Common myeloid progenitor, CD34-positive (primary cell): ENCODE measurements around the gene ARHGAP22.
A peak's percentile ranks its signal among the peaks of the same experiment; 100 is the strongest.

Source experiments
- CTCF ChIA-PET: fragments of 350-600 bp; sonication (Branson Sonifier 250); formaldehyde crosslinking; loops from one replicate; lab custom pipeline; 2021; ENCODE audit warnings: antibody characterized with exemption; lab: Charles Lee
- POLR2A ChIA-PET: fragments of 350-600 bp; sonication (Branson Sonifier 250); formaldehyde crosslinking; loops from one replicate; lab custom pipeline; 2021; ENCODE audit warnings: antibody characterized with exemption; lab: Charles Lee
- DNase-seq, 3 donors: peaks; one replicate each; pipeline versions ENCODE4 v3.0.0 to v3.0.0-alpha.2; 2013
- H3K27ac ChIP-seq, 2 experiments: 1 replicate in 1 of 2; 2 replicates in 1 of 2; pipeline ENCODE4 v1.7.0; 2013; ENCODE audit warnings: inconsistent platforms in 2 of 2, low read length in 2 of 2, mild to moderate bottlenecking in 2 of 2, low read depth in 1 of 2, moderate library complexity in 1 of 2; ENCODE audit not compliant: severe bottlenecking in 2 of 2, insufficient read depth in 1 of 2, poor library complexity in 1 of 2
- H3K27me3 ChIP-seq, 5 experiments: replicated peaks in 2 of 5; 1 replicate in 3 of 5; 2 replicates in 2 of 5; pipeline versions ENCODE4 v1.6.1 to v1.7.0; 2013; ENCODE audit warnings: low read length in 4 of 5, mild to moderate bottlenecking in 2 of 5, moderate library complexity in 2 of 5, inconsistent platforms in 1 of 5; ENCODE audit not compliant: insufficient read depth in 5 of 5, control insufficient read depth in 4 of 5
- H3K36me3 ChIP-seq, 4 experiments: 1 replicate in 2 of 4; 2 replicates in 2 of 4; pipeline versions ENCODE4 v1.6.1 to v1.7.0; 2013; ENCODE audit warnings: low read length in 3 of 4, control low read depth in 1 of 4, mild to moderate bottlenecking in 1 of 4; ENCODE audit not compliant: control insufficient read depth in 4 of 4, insufficient read depth in 4 of 4
- H3K4me1 ChIP-seq, 4 experiments: 1 replicate in 3 of 4; 2 replicates in 1 of 4; pipeline versions ENCODE4 v1.6.1 to v1.7.1; 2013; ENCODE audit warnings: low read length in 3 of 4, mild to moderate bottlenecking in 3 of 4, control low read depth in 1 of 4, inconsistent platforms in 1 of 4, moderate library complexity in 1 of 4; ENCODE audit not compliant: control insufficient read depth in 4 of 4, insufficient read depth in 4 of 4; ENCODE audit errors: control extremely low read depth in 1 of 4
- H3K4me3 ChIP-seq, 7 experiments: 1 replicate in 4 of 7; 2 replicates in 3 of 7; pipeline versions ENCODE4 v1.5.1 to v1.7.0; 2013; ENCODE audit warnings: mild to moderate bottlenecking in 7 of 7, low read length in 6 of 7, moderate library complexity in 6 of 7, inconsistent platforms in 2 of 7, low read depth in 2 of 7, control low read depth in 1 of 7; ENCODE audit not compliant: insufficient read depth in 4 of 7, control insufficient read depth in 1 of 7; ENCODE audit errors: extremely low read depth in 1 of 7
- H3K9me3 ChIP-seq, 5 experiments: 1 replicate in 4 of 5; 2 replicates in 1 of 5; pipeline versions ENCODE4 v1.6.1 to v1.7.1; 2013; ENCODE audit warnings: low read length in 4 of 5, mild to moderate bottlenecking in 2 of 5, inconsistent platforms in 1 of 5, low read depth in 1 of 5, moderate library complexity in 1 of 5; ENCODE audit not compliant: control insufficient read depth in 4 of 5, insufficient read depth in 2 of 5; ENCODE audit errors: control extremely low read depth in 1 of 5
- WGBS: methylation state at CpG from one replicate; pipeline ENCODE4 v1.1.5; 2013; ENCODE audit not compliant: insufficient coverage; 5-methylcytosine and 5-hydroxymethylcytosine counted together

ARHGAP22 gene

GRCh38 chr10:48442090-48442808, 162.6 kb downstream of the ARHGAP22 start:
- Histone ChIP-seq H3K9me3 (no peaks in the 10 kb centered on the region), H3K4me3 (no peak overlapping the region), H3K36me3 (peaks cover 4 to 59% (median 51%) of the 10 kb centered on the region in 4 experiments), H3K27me3 (no peaks in the 10 kb centered on the region), H3K4me1 (peaks cover 0 to 37% (median 22%) of the 10 kb centered on the region in 4 experiments), H3K27ac (peak overlapping the region in 1 of 2 experiments; percentile 27)
- 87% methylated on average over 8 of the region's 11 CpGs for WGBS
- DNase-seq, result no peak
- ChIA-PET CTCF (interaction anchor here (0.8 to 10.1 kb wide), 19 partner anchors 9 to 214 kb away, joined by 3 to 220 read pairs (median 4); no protein-coding TSS in a partner anchor), POLR2A (interaction anchor here (0.6 kb wide), 1 partner anchor 81 kb away, joined by 4 read pairs; no protein-coding TSS in a partner anchor)

GRCh38 chr10:48440771-48441170, 164.1 kb downstream of the ARHGAP22 start:
- no peaks in the 10 kb centered on the region for H3K27me3 ChIP-seq
- WGBS, result 100% methylated on average over 3 of the region's 4 CpGs
- peaks cover 0 to 22% (median 10%) of the 10 kb centered on the region in 4 experiments for H3K4me1 ChIP-seq
- ChIA-PET CTCF (interaction anchor here (1.1 to 2.0 kb wide), 3 partner anchors 23 to 77 kb away, joined by 4 to 9 read pairs (median 5); no protein-coding TSS in a partner anchor), POLR2A (no interaction called here)
- H3K27ac ChIP-seq, result no peak overlapping the region
- no peak overlapping the region for H3K4me3 ChIP-seq
- no peak for DNase-seq
- no peaks in the 10 kb centered on the region for H3K9me3 ChIP-seq
- peaks cover 6 to 46% (median 42%) of the 10 kb centered on the region in 4 experiments for H3K36me3 ChIP-seq

GRCh38 chr10:48439581-48440041, 165.3 kb downstream of the ARHGAP22 start:
- 91% methylated on average over 8 of the region's 10 CpGs for WGBS
- POLR2A ChIA-PET, result no interaction called here
- no peaks in the 10 kb centered on the region for H3K9me3 ChIP-seq
- H3K27me3 ChIP-seq, result no peaks in the 10 kb centered on the region
- H3K27ac ChIP-seq, result no peak overlapping the region
- peaks cover 0 to 11% (median 2%) of the 10 kb centered on the region in 4 experiments for H3K4me1 ChIP-seq
- peaks cover 8 to 41% (median 34%) of the 10 kb centered on the region in 4 experiments for H3K36me3 ChIP-seq
- H3K4me3 ChIP-seq, result no peak overlapping the region
- no peak for DNase-seq
- CTCF ChIA-PET, result interaction anchor here (1.1 to 2.6 kb wide), 4 partner anchors 22 to 76 kb away, joined by 4 to 9 read pairs (median 6); no protein-coding TSS in a partner anchor

- no peak overlapping the region for H3K4me3 ChIP-seq
- peaks cover 8 to 39% (median 29%) of the 10 kb centered on the region in 4 experiments for H3K36me3 ChIP-seq
- H3K27ac ChIP-seq, result no peak overlapping the region
- peaks cover 0 to 8% (median 0%) of the 10 kb centered on the region in 4 experiments for H3K4me1 ChIP-seq
- H3K27me3 ChIP-seq, result no peaks in the 10 kb centered on the region
- DNase-seq, result no peak
- WGBS, result no CpG with 5 or more reads among the region's 2 CpGs
- ChIA-PET CTCF (interaction anchor here (1.5 to 2.6 kb wide), 3 partner anchors 67 to 75 kb away, joined by 4 to 9 read pairs (median 8); no protein-coding TSS in a partner anchor), POLR2A (no interaction called here)
- H3K9me3 ChIP-seq, result no peaks in the 10 kb centered on the region
These were observed 165.8 kb downstream of the ARHGAP22 start for GRCh38 chr10:48439031-48439430.

- H3K4me1 ChIP-seq, result peaks cover 0 to 2% (median 0%) of the 10 kb centered on the region in 4 experiments
- 89% methylated on average over 3 of the region's 3 CpGs for WGBS
- no peaks in the 10 kb centered on the region for H3K9me3 ChIP-seq
- H3K27ac ChIP-seq, result no peak overlapping the region
- no peaks in the 10 kb centered on the region for H3K27me3 ChIP-seq
- peaks cover 10 to 28% (median 20%) of the 10 kb centered on the region in 4 experiments for H3K36me3 ChIP-seq
- CTCF ChIA-PET, result interaction anchor here (0.9 to 2.6 kb wide), 3 partner anchors 12 to 71 kb away, joined by 3 to 8 read pairs (median 5); no protein-coding TSS in a partner anchor
- no peak for DNase-seq
- POLR2A ChIA-PET, result no interaction called here
- no peak overlapping the region for H3K4me3 ChIP-seq
These were observed 167.3 kb downstream of the ARHGAP22 start for GRCh38 chr10:48437546-48437945.

GRCh38 chr10:48431871-48432270, 173.0 kb downstream of the ARHGAP22 start:
- H3K4me3 ChIP-seq, result no peak overlapping the region
- POLR2A ChIA-PET, result no interaction called here
- CTCF ChIA-PET, result interaction anchor here (0.8 to 4.8 kb wide), 5 partner anchors 13 to 78 kb away, joined by 3 to 16 read pairs (median 9); no protein-coding TSS in a partner anchor
- peaks cover 0 to 3% (median 0%) of the 10 kb centered on the region in 4 experiments for H3K4me1 ChIP-seq
- H3K9me3 ChIP-seq, result no peaks in the 10 kb centered on the region
- H3K36me3 ChIP-seq, result peaks cover 9 to 27% (median 17%) of the 10 kb centered on the region in 4 experiments
- DNase-seq, result peak in 2 of 3 donors; percentile 16 to 47
- peak overlapping the region in 1 of 2 experiments; percentile 4 for H3K27ac ChIP-seq
- no peaks in the 10 kb centered on the region for H3K27me3 ChIP-seq
